MM.1S (cell line): ENCODE measurements around the gene ZCCHC3.

Source experiments
- DNase-seq: peaks from one replicate; pipeline ENCODE4 v3.0.0-alpha.2; 2015
- H2AFZ ChIP-seq: fragments of 300-600 bp; sonication (generic); 2 replicates; pipeline ENCODE4 v1.6.0; 2016; ENCODE audit warnings: antibody characterized with exemption, low read length
- H3F3A ChIP-seq: fragments of 300-600 bp; sonication (generic); 2 replicates; pipeline ENCODE4 v1.6.1; 2016; ENCODE audit warnings: mild to moderate bottlenecking, antibody characterized with exemption, low read length, moderate library complexity, mixed read lengths; ENCODE audit not compliant: insufficient read depth
- H3K27ac ChIP-seq: fragments of 300-600 bp; sonication (generic); 2 replicates; pipeline ENCODE4 v1.5.1; 2016; ENCODE audit warnings: mild to moderate bottlenecking, low read length
- H3K27me3 ChIP-seq: fragments of 300-600 bp; sonication (generic); replicated peaks from 2 replicates; pipeline ENCODE4 v1.6.0; 2016; ENCODE audit warnings: low read length; ENCODE audit not compliant: insufficient read depth
- H3K36me3 ChIP-seq: fragments of 300-600 bp; sonication (generic); replicated peaks from 2 replicates; pipeline ENCODE4 v1.6.1; 2016; ENCODE audit warnings: mild to moderate bottlenecking, low read length, mixed read lengths; ENCODE audit not compliant: insufficient read depth
- H3K4me1 ChIP-seq: fragments of 300-600 bp; sonication (generic); 2 replicates; pipeline ENCODE4 v1.6.1; 2016; ENCODE audit warnings: low read length, mixed read lengths
- H3K4me2 ChIP-seq: fragments of 300-600 bp; sonication (generic); 2 replicates; pipeline ENCODE4 v1.6.0; 2016; ENCODE audit warnings: low read depth, low read length
- H3K4me3 ChIP-seq: fragments of 300-600 bp; sonication (generic); 2 replicates; pipeline ENCODE4 v1.5.1; 2016; ENCODE audit warnings: low read length, mixed read lengths
- H3K79me2 ChIP-seq: fragments of 300-600 bp; sonication (generic); 2 replicates; pipeline ENCODE4 v1.6.1; 2016; ENCODE audit warnings: mixed run types, low read length, mixed read lengths
- H3K9ac ChIP-seq: fragments of 300-600 bp; sonication (generic); 2 replicates; pipeline ENCODE4 v1.6.1; 2016; ENCODE audit warnings: low read length, mixed read lengths
- H3K9me2 ChIP-seq: fragments of 300-600 bp; sonication (generic); replicated peaks from 2 replicates; pipeline ENCODE4 v1.6.1; 2016; ENCODE audit warnings: mild to moderate bottlenecking, low read length, mixed read lengths; ENCODE audit not compliant: insufficient read depth
- H3K9me3 ChIP-seq: fragments of 300-600 bp; sonication (generic); replicated peaks from 2 replicates; pipeline ENCODE4 v1.6.1; 2016; ENCODE audit warnings: mild to moderate bottlenecking, low read length, mixed read lengths; ENCODE audit not compliant: insufficient read depth
- H4K20me1 ChIP-seq: fragments of 300-600 bp; sonication (generic); 2 replicates; pipeline ENCODE4 v1.6.1; 2016; ENCODE audit warnings: mild to moderate bottlenecking, low read length, moderate library complexity, mixed read lengths; ENCODE audit not compliant: insufficient read depth
- CTCF ChIP-seq: fragments of 300-600 bp; sonication (generic); IDR thresholded peaks from 2 replicates; pipeline ENCODE4 v1.5.1; 2016; ENCODE audit warnings: antibody characterized with exemption, low read length, mixed read lengths
- EZH2 ChIP-seq: fragments of 300-600 bp; sonication (generic); optimal IDR thresholded peaks from 2 replicates; pipeline ENCODE3; 2017; ENCODE audit warnings: low read depth, mild to moderate bottlenecking, antibody characterized with exemption, low read length, mixed read lengths
- EZH2phosphoT487 ChIP-seq: fragments of 300-600 bp; sonication (generic); IDR thresholded peaks from 2 replicates; pipeline ENCODE4 v1.6.1; 2018; ENCODE audit warnings: antibody characterized with exemption, low read length

Gene ZCCHC3

GRCh38 chr20:343107-343506 lies 45.7 kb downstream of the ZCCHC3 start:
- H3K4me1 ChIP-seq: no peaks in the 10 kb centered on the region
- H3K9me2 ChIP-seq: no peaks in the 10 kb centered on the region
- H3K36me3 ChIP-seq: no peaks in the 10 kb centered on the region
- no peaks in the 10 kb centered on the region for H3K9me3 ChIP-seq
- H3K4me2 ChIP-seq: no peak overlapping the region
- H3F3A ChIP-seq: 0 out of 2 replicates have a peak, but pooled peaks cover 3% of the 10 kb centered on the region
- TF ChIP-seq EZH2phosphoT487 (no peak), EZH2 (no peak), CTCF (no peak)
- H3K9ac ChIP-seq: no peak overlapping the region
- H3K79me2 ChIP-seq: no peaks in the 10 kb centered on the region; the same call in 1 of the 2 replicates
- H2AFZ ChIP-seq: no peak overlapping the region
- H3K27me3 ChIP-seq: no peaks in the 10 kb centered on the region
- no peak for DNase-seq
- H3K4me3 ChIP-seq: no peak overlapping the region
- H4K20me1 ChIP-seq: no peaks in the 10 kb centered on the region
- H3K27ac ChIP-seq: no peak overlapping the region

GRCh38 chr20:346033-346639 lies 48.8 kb downstream of the ZCCHC3 start:
- no peak overlapping the region for H3K9ac ChIP-seq

GRCh38 chr20:346640-347316 lies 49.4 kb downstream of the ZCCHC3 start, which contains the start of gene NRSN2:
TSS of gene NRSN2 (plus strand) at chr20:347111. CDS start at chr20:349644, 2,533 bp downstream.
- DNase-seq: no peak
- peak within 1 kb of the TSS; percentile 66; the same call in 1 of the 2 replicates for H3K27ac ChIP-seq

More at GRCh38 chr20:346033-346639, 48.8 kb downstream of the ZCCHC3 start:
- Histone ChIP-seq H4K20me1 (no peaks in the 10 kb centered on the region), H3K9me3 (no peaks in the 10 kb centered on the region), H3K4me1 (peaks cover 5% of the 10 kb centered on the region), H3K4me2 (no peak overlapping the region), H3K36me3 (no peaks in the 10 kb centered on the region), H3F3A (0 out of 2 replicates have a peak, but pooled peaks cover 3% of the 10 kb centered on the region), H2AFZ (no peak overlapping the region), H3K27me3 (no peaks in the 10 kb centered on the region), H3K4me3 (no peak overlapping the region), H3K27ac (no peak overlapping the region), H3K79me2 (no peaks in the 10 kb centered on the region; the same call in 1 of the 2 replicates), H3K9me2 (no peaks in the 10 kb centered on the region)
- TF ChIP-seq EZH2 (no peak), EZH2phosphoT487 (no peak), CTCF (no peak)
- DNase-seq: no peak

More at GRCh38 chr20:346640-347316, 49.4 kb downstream of the ZCCHC3 start, which contains the start of gene NRSN2:
- Histone ChIP-seq H3K9me3 (no peaks in the 10 kb centered on the region), H3K79me2 (no peaks in the 10 kb centered on the region; the same call in 1 of the 2 replicates), H3K4me2 (peak within 1 kb of the TSS; percentile 74), H3F3A (0 out of 2 replicates have a peak, but pooled peaks cover 3% of the 10 kb centered on the region), H4K20me1 (no peaks in the 10 kb centered on the region), H3K9ac (peak within 1 kb of the TSS; percentile 87), H3K36me3 (no peaks in the 10 kb centered on the region), H3K27me3 (no peaks in the 10 kb centered on the region), H2AFZ (peak within 1 kb of the TSS; percentile 92), H3K4me1 (peaks cover 5% of the 10 kb centered on the region), H3K4me3 (peak within 1 kb of the TSS; percentile 83), H3K9me2 (no peaks in the 10 kb centered on the region)
- TF ChIP-seq EZH2phosphoT487: no peak
- TF ChIP-seq EZH2: no peak
- no peak for TF ChIP-seq CTCF
